Left ventricle myocardium inferior (tissue), 1 donor: ENCODE measurements around the gene KRTAP1-5. TPM values are rescaled to one million over a fixed set of nuclear protein-coding genes. Genes with fewer than 3 reads are reported as not detected.
"Not testable (repeated sequence)": the region's sequence is repeated elsewhere in the genome, so short reads cannot be mapped to it uniquely, and the experiment has no call there.

Source experiments
- DNase-seq: peaks from one replicate; pipeline ENCODE4 v3.0.0-alpha.2; 2020
- H3K27ac ChIP-seq: fragments of 200-600 bp; replicated peaks from 2 replicates; pipeline ENCODE4 v1.8.0; 2021
- H3K27me3 ChIP-seq: fragments of 200-600 bp; 2 replicates; pipeline ENCODE4 v1.8.0; 2021; ENCODE audit warnings: low read depth
- H3K36me3 ChIP-seq: fragments of 200-600 bp; 2 replicates; pipeline ENCODE4 v1.8.0; 2021
- H3K4me1 ChIP-seq: fragments of 200-600 bp; 2 replicates; pipeline ENCODE4 v1.8.0; 2021
- H3K4me3 ChIP-seq: fragments of 200-600 bp; 2 replicates; pipeline ENCODE4 v1.8.0; 2021; ENCODE audit warnings: mild to moderate bottlenecking, moderate library complexity
- H3K9me3 ChIP-seq: fragments of 200-600 bp; replicated peaks from 2 replicates; pipeline ENCODE4 v1.8.0; 2021
- intact Hi-C: fragments of 100-400 bp; cut with micrococcal nuclease; formaldehyde crosslinking; loops from one replicate; pipeline ENCODE4 v1.11.0; 2022
- total RNA-seq: library from RNA; stranded (reverse); fragmentation: NEBNext Ultra II Directional; extraction: Animal tissue kit (Norgen Biotek cat#: 25700); gene quantifications from one replicate; pipeline ENCODE4 v1.2.1, GENCODE V29; 2021
- TF ChIP-seq, protein P1 (sequence below): fragments of 200-600 bp; IDR thresholded peaks from 2 replicates; pipeline ENCODE4 v1.8.0; 2021; ENCODE audit warnings: antibody characterized with exemption, mild to moderate bottlenecking, borderline replicate concordance
- donor health status: DM: no; HTN: yes; CAD: no; lungs with severe emphysema.

The KRTAP1-5 gene
- total RNA-seq, 1 donor from 2014 or later: not detected

DNA sequence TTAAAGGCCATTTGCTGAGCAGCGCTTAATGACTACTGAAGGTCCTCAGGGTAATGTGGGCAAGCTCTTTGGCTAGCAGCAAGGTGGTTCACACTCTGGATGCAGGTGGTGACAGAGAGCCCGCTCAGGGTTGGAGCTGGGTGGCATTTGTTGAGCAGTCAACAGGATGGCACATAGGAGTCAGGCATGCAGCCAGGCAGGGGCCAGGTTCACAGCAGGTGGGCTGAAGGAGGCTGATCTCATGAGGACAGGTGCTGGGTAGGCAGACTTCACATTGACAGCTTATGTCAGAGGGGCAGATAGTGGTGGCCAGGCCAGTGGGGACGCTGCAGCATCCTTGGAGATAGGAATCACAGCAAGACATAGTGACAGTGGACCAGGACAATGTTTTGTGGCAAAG is 22.6 kb downstream of the KRTAP1-5 start:
- Histone ChIP-seq H3K27me3 (peaks cover 30% of the 10 kb centered on the region), H3K27ac (no peak overlapping the region), H3K9me3 (no peaks in the 10 kb centered on the region), H3K36me3 (no peaks in the 10 kb centered on the region), H3K4me3 (no peak overlapping the region), H3K4me1 (no peaks in the 10 kb centered on the region)
- TF ChIP-seq, protein P1, sequence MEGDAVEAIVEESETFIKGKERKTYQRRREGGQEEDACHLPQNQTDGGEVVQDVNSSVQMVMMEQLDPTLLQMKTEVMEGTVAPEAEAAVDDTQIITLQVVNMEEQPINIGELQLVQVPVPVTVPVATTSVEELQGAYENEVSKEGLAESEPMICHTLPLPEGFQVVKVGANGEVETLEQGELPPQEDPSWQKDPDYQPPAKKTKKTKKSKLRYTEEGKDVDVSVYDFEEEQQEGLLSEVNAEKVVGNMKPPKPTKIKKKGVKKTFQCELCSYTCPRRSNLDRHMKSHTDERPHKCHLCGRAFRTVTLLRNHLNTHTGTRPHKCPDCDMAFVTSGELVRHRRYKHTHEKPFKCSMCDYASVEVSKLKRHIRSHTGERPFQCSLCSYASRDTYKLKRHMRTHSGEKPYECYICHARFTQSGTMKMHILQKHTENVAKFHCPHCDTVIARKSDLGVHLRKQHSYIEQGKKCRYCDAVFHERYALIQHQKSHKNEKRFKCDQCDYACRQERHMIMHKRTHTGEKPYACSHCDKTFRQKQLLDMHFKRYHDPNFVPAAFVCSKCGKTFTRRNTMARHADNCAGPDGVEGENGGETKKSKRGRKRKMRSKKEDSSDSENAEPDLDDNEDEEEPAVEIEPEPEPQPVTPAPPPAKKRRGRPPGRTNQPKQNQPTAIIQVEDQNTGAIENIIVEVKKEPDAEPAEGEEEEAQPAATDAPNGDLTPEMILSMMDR: no peak
- no peak for DNase-seq
- intact Hi-C loops: no loop called here

DNA sequence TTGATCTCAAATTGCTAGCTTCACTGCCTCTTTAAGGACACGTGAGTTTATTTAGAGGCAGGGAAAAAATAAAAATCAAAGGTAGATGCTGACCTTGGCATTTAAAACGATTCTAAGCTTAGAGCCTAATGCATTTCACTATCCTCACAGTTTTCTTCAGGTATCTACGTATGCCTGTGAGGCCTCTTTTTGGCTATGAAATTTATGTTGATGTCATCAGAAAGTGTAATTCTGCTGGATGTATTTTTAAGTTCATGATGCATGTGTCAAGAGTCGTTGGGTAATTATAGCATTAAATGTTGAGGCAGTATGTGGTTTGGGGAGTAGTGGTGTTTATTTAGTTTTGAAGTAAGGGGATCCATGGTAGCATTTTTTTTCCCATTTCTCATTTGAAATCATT is 23.1 kb downstream of the KRTAP1-5 start:
- TF ChIP-seq, protein P1: no peak
- no peaks in the 10 kb centered on the region for H3K4me1 ChIP-seq

DNA sequence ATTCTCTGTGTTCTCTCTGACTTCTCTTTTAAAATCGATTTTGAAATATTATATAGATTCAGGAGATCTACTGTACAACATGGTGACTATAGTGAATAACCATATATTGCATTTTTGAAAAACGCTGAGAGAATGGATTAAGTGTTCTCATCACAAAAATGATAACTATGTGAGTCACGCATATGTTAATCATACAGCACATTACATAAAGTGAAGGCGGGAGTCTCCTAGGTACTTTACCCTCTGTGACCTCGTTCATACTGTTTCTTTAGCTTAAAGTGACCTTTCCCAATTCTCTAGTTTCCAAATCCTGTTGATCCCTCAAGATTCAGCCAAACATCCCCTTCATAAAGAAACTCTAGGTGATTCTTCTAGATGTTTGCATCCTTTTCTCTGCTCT is 24.2 kb downstream of the KRTAP1-5 start:
- TF ChIP-seq, protein P1: no peak
- intact Hi-C loops: no loop called here
- no peak overlapping the region for H3K4me3 ChIP-seq

More for the DNA sequence above, 23.1 kb downstream of the KRTAP1-5 start:
- intact Hi-C loops: no loop called here
- Histone ChIP-seq H3K27ac (no peak overlapping the region), H3K27me3 (peaks cover 35% of the 10 kb centered on the region), H3K9me3 (no peaks in the 10 kb centered on the region), H3K36me3 (no peaks in the 10 kb centered on the region), H3K4me3 (no peak overlapping the region)
- no peak for DNase-seq

DNA sequence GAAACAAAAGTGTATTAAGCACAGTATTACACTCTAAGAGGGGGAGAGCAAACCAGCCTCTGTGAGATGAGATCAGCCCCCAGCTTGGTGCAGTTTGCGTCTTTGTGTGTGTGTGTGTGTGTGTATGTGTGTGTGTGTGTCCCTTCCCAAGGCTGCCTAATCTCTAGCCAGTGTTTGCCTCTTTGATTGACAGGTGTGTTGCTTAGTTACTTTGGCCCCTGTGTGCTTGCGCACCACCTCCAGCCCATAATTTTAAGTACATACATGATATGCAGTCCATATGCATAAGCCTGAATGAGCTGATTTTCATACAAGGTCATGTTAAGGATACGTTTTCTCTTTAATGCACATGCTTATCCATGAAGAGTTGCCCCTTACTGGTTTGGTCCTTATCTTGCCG is 25.2 kb downstream of the KRTAP1-5 start:
- H3K36me3 ChIP-seq: no peaks in the 10 kb centered on the region
- intact Hi-C loops: no loop called here
- H3K27me3 ChIP-seq: peaks cover 56% of the 10 kb centered on the region
- no peak for DNase-seq
- H3K9me3 ChIP-seq: no peaks in the 10 kb centered on the region
- H3K27ac ChIP-seq: no peak overlapping the region
- no peaks in the 10 kb centered on the region for H3K4me1 ChIP-seq
- no peak overlapping the region for H3K4me3 ChIP-seq
- TF ChIP-seq, protein P1: no peak

More for the DNA sequence above, 24.2 kb downstream of the KRTAP1-5 start:
- Histone ChIP-seq H3K36me3 (no peaks in the 10 kb centered on the region), H3K27me3 (peaks cover 46% of the 10 kb centered on the region), H3K27ac (no peak overlapping the region), H3K9me3 (no peaks in the 10 kb centered on the region), H3K4me1 (no peaks in the 10 kb centered on the region)
- DNase-seq: no peak

DNA sequence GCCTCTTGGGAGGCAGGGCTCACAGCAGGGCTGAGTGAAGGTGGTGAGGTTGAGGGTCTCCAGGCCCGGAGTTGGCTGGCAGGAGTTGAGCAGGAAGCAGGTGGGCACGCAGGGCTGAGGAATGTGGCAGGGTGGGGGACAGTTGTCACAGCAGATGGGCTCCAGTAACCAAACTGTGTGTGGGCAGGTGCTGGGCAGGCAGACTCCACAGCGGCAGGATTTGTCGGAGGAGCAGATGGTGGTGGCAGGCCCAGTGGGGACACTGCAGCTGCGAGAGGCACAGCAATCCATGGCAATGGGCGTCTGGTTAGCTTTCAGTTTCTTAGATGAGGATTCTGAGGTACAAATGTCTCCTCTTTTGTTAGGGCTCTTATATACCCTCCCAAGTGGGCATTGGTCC is 27.4 kb downstream of the KRTAP1-5 start, which contains the start of gene KRTAP3-2:
TSS of gene KRTAP3-2 (minus strand) at position 344 of the 400 bp plus-strand sequence. CDS start at position 291, 53 bp downstream.
- H3K9me3 ChIP-seq, H3K4me3 ChIP-seq, intact Hi-C loops, DNase-seq, H3K36me3 ChIP-seq, H3K27ac ChIP-seq, H3K4me1 ChIP-seq: not testable (repeated sequence)
- H3K27me3 ChIP-seq: peaks cover 74% of the 10 kb centered on the region

DNA sequence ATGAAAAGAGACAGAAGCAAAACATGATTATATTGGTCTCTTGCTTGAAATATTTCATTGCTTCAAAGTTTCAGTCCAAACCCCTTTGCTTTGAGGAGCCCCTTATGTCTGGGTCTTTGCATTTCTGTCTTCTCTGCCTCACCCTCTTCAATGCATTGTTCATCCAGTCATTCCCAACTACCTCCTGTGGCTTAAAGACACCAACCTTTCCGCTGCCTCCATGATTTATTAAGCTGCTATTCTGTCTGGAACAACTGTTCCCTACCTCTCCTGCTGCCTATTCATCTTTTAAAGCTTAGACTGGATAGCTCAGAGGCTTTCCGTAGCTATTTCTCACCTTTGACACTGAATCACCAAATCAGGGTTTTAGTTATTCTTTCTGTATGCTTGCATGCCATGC is 29.6 kb downstream of the KRTAP1-5 start:
- intact Hi-C loops: no loop called here
- no peaks in the 10 kb centered on the region for H3K36me3 ChIP-seq
- TF ChIP-seq, protein P1: no peak

More for the DNA sequence above, 29.6 kb downstream of the KRTAP1-5 start:
- Histone ChIP-seq H3K27ac (no peak overlapping the region), H3K27me3 (peaks cover 83% of the 10 kb centered on the region), H3K4me1 (no peaks in the 10 kb centered on the region), H3K9me3 (no peaks in the 10 kb centered on the region), H3K4me3 (no peak overlapping the region)
- DNase-seq: no peak
